ENCODE measurements around the gene SPSB1.

DNA sequence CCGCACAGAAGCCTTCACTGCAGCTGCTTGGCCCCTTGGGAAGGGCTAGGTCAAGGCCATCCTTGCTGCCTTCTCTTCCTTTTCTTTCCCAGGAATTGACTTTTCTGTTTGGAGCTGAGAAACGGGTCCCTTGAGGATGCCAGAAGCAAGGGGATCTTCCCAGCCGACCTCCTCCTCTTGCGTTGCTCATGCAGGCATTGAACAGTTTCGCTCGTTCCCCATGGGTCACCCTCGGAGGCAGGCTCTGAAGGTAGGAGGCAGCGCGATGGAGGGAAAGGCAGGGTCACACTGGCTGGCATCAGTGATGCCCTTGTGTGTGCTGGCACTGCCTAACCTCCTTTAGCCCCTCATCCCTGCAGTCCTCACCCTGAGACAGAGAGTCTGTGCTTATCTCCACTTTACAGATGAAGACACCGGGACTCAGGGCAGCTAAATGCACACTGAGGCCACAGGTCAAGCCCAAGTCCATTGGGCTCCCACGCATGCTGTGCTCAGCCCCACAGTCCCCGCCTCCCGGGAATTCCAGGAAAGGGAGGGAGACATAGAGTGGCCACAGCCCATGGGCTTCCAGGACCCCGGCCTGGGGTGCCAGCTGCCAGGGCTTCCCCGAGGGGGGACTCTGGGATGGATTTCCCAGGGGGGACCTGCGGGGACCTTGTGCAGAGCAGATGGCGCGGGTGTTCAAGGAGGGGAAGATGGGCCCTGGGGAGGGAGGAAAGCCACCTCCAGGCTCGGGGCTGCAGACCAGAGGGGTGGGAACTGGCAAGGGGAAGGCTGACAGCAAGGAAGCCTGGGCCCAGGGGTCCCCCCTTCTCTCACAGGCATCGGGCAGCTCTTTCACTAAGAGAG is 90.2 kb downstream of the SPSB1 start:
- TF ChIP-seq, protein P1, sequence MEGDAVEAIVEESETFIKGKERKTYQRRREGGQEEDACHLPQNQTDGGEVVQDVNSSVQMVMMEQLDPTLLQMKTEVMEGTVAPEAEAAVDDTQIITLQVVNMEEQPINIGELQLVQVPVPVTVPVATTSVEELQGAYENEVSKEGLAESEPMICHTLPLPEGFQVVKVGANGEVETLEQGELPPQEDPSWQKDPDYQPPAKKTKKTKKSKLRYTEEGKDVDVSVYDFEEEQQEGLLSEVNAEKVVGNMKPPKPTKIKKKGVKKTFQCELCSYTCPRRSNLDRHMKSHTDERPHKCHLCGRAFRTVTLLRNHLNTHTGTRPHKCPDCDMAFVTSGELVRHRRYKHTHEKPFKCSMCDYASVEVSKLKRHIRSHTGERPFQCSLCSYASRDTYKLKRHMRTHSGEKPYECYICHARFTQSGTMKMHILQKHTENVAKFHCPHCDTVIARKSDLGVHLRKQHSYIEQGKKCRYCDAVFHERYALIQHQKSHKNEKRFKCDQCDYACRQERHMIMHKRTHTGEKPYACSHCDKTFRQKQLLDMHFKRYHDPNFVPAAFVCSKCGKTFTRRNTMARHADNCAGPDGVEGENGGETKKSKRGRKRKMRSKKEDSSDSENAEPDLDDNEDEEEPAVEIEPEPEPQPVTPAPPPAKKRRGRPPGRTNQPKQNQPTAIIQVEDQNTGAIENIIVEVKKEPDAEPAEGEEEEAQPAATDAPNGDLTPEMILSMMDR (conservative IDR thresholded peaks at IDR 0.05; ENCODE audit: low read depth in 2 of 2), result no peak
- TF ChIP-seq EZH2 (IDR thresholded peaks at IDR 0.05; ENCODE audit: low read depth, unreplicated experiment), result no peak
- TF ChIP-seq POLR2AphosphoS5 (IDR thresholded peaks at IDR 0.05; ENCODE audit: low read depth), result no peak
- TF ChIP-seq STAT1 (IDR thresholded peaks at IDR 0.05; ENCODE audit: unreplicated experiment), result no peak
- TF ChIP-seq EZH2phosphoT487 (IDR thresholded peaks at IDR 0.05; ENCODE audit: unreplicated experiment), result no peak
- no peak for TF ChIP-seq ZNF114 (CRISPR knock-in tag; IDR thresholded peaks at IDR 0.05)
- no peak for TF ChIP-seq REST (IDR thresholded peaks at IDR 0.05; ENCODE audit: unreplicated experiment)
- no peak for TF ChIP-seq JUNB (IDR thresholded peaks at IDR 0.05; ENCODE audit: unreplicated experiment)
- TF ChIP-seq CREB1 (CRISPR knock-in tag; IDR thresholded peaks at IDR 0.05; ENCODE audit: low read depth), result no peak
- TF ChIP-seq, protein P2, sequence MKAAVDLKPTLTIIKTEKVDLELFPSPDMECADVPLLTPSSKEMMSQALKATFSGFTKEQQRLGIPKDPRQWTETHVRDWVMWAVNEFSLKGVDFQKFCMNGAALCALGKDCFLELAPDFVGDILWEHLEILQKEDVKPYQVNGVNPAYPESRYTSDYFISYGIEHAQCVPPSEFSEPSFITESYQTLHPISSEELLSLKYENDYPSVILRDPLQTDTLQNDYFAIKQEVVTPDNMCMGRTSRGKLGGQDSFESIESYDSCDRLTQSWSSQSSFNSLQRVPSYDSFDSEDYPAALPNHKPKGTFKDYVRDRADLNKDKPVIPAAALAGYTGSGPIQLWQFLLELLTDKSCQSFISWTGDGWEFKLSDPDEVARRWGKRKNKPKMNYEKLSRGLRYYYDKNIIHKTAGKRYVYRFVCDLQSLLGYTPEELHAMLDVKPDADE (IDR thresholded peaks at IDR 0.05), result no peak
- TF ChIP-seq ZNF331 (CRISPR knock-in tag; IDR thresholded peaks at IDR 0.05; ENCODE audit: low read depth), result no peak

Data from GM23338 (cell line).